ENCODE results near the gene MAB21L2.

- no peak for TF ChIP-seq CTCF (IDR thresholded peaks at IDR 0.05; ENCODE audit: insufficient read depth, low read depth, low read length)
- no peak for TF ChIP-seq EZH2 (IDR thresholded peaks at IDR 0.05; ENCODE audit: insufficient read depth, low read length)
These were observed 19.0 kb downstream of the MAB21L2 start for GRCh38 chr4:150600812-150601445.

Data from astrocyte (in vitro differentiated cells and primary cell).